Breast epithelium (tissue), 3 donors: Measurements from ENCODE around the gene ZBED4.
"Not testable (repeated sequence)": the region's sequence is repeated elsewhere in the genome, so short reads cannot be mapped to it uniquely, and the experiment has no call there.

Source experiments
- POLR2A ChIP-seq: fragments of 450-650 bp; IDR thresholded peaks from one replicate; pipeline ENCODE4 v1.6.1; 2016; ENCODE audit warnings: antibody characterized with exemption, mild to moderate bottlenecking, moderate library complexity
- POLR2AphosphoS5 ChIP-seq, 3 donors: sonication (generic); formaldehyde crosslinking; IDR thresholded peaks; one replicate each; pipeline ENCODE4 v1.6.1; 2017; ENCODE audit warnings: antibody characterized with exemption in 3 of 3
- TF ChIP-seq, protein P1 (sequence below), 3 donors: fragments of 450-650 bp; IDR thresholded peaks; one replicate each; pipeline ENCODE4 v1.5.1; 2016 to 2017; ENCODE audit warnings: antibody characterized with exemption in 3 of 3, mild to moderate bottlenecking in 3 of 3, moderate library complexity in 3 of 3

GRCh38 chr22:49821741-49822140, 31.9 kb upstream of the ZBED4 start:
- TF ChIP-seq, protein P1, sequence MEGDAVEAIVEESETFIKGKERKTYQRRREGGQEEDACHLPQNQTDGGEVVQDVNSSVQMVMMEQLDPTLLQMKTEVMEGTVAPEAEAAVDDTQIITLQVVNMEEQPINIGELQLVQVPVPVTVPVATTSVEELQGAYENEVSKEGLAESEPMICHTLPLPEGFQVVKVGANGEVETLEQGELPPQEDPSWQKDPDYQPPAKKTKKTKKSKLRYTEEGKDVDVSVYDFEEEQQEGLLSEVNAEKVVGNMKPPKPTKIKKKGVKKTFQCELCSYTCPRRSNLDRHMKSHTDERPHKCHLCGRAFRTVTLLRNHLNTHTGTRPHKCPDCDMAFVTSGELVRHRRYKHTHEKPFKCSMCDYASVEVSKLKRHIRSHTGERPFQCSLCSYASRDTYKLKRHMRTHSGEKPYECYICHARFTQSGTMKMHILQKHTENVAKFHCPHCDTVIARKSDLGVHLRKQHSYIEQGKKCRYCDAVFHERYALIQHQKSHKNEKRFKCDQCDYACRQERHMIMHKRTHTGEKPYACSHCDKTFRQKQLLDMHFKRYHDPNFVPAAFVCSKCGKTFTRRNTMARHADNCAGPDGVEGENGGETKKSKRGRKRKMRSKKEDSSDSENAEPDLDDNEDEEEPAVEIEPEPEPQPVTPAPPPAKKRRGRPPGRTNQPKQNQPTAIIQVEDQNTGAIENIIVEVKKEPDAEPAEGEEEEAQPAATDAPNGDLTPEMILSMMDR (IDR thresholded peaks at IDR 0.05): not testable (repeated sequence)
- not testable (repeated sequence) for TF ChIP-seq POLR2AphosphoS5 (IDR thresholded peaks at IDR 0.05); POLR2A
